A549 (cell line): Measurements from ENCODE around the gene PLAC8L1.

Experiments used
- BCL3 ChIP-seq: fragments of >200 bp; sonication (Bioruptor Twin); formaldehyde crosslinking; IDR thresholded peaks from 3 replicates; pipeline ENCODE4 v1.6.1; 2016
- BHLHE40 ChIP-seq: IDR thresholded peaks from 2 replicates; pipeline ENCODE4 v1.6.1; 2012; ENCODE audit warnings: low read depth, low read length, inconsistent platforms
- CBX2 ChIP-seq: fragments of 200-600 bp; sonication (generic); IDR thresholded peaks from 2 replicates; pipeline ENCODE4 v1.6.1; 2016; ENCODE audit warnings: low read depth, mild to moderate bottlenecking, borderline replicate concordance
- CTCF ChIP-seq: fragments of >200 bp; sonication (Bioruptor Twin); formaldehyde crosslinking; IDR thresholded peaks from 3 replicates; pipeline ENCODE4 v1.5.1; 2016
- E2F6 ChIP-seq: IDR thresholded peaks from 2 replicates; pipeline ENCODE4 v1.6.1; 2012; ENCODE audit warnings: low read depth, borderline replicate concordance
- EP300 ChIP-seq, 2 experiments: fragments of >200 bp; sonication (Bioruptor Twin); formaldehyde crosslinking; IDR thresholded peaks; 2 replicates in 1 of 2; 3 replicates in 1 of 2; pipeline ENCODE4 v1.6.1; 2016 to 2017
- HOXB13 ChIP-seq: fragments of 250-450 bp; sonication (Bioruptor Pico); IDR thresholded peaks from 2 replicates; pipeline ENCODE4 v1.5.0; 2020; ENCODE audit warnings: low read depth, mild to moderate bottlenecking, moderate library complexity
- KDM1A ChIP-seq: fragments of 200-600 bp; sonication (generic); IDR thresholded peaks from 2 replicates; pipeline ENCODE4 v1.6.1; 2016; ENCODE audit warnings: low read depth, mild to moderate bottlenecking
- PHF8 ChIP-seq: fragments of 200-600 bp; sonication (generic); IDR thresholded peaks from 2 replicates; pipeline ENCODE4 v1.6.1; 2016; ENCODE audit warnings: low read depth, mild to moderate bottlenecking, antibody characterized with exemption, moderate library complexity, borderline replicate concordance
- POLR2A ChIP-seq: IDR thresholded peaks from 2 replicates; pipeline ENCODE4 v1.6.1; 2012; ENCODE audit warnings: mild to moderate bottlenecking, low read length
- RAD21 ChIP-seq, 2 experiments: fragments of >200 bp in 1 of 2; sonication (Bioruptor Twin) in 1 of 2; formaldehyde crosslinking in 1 of 2; IDR thresholded peaks in 1 of 2; conservative IDR thresholded peaks in 1 of 2; 2 replicates in 1 of 2; 3 replicates in 1 of 2; pipeline ENCODE4 v1.6.1; 2012 to 2018; ENCODE audit warnings: inconsistent platforms in 1 of 2
- REST ChIP-seq: fragments of 200-600 bp; sonication (generic); IDR thresholded peaks from 2 replicates; pipeline ENCODE4 v1.6.1; 2016; ENCODE audit warnings: antibody characterized with exemption, mild to moderate bottlenecking, moderate library complexity
- SMC3 ChIP-seq: fragments of >200 bp; sonication (Bioruptor Twin); formaldehyde crosslinking; IDR thresholded peaks from 3 replicates; pipeline ENCODE4 v1.6.1; 2018; ENCODE audit warnings: inconsistent platforms

- no peak for TF ChIP-seq CTCF
- no peak for TF ChIP-seq REST
- no peak for TF ChIP-seq HOXB13 (CRISPR knock-in tag)
- no peak for TF ChIP-seq RAD21 (conservative IDR thresholded peaks at IDR 0.05 in 1 of 2, IDR thresholded peaks at IDR 0.05 in 1 of 2)
- TF ChIP-seq EP300 (IDR thresholded peaks at IDR 0.05): no peak
- no peak for TF ChIP-seq SMC3
- TF ChIP-seq POLR2A: no peak
- TF ChIP-seq E2F6: no peak
- TF ChIP-seq PHF8: no peak
- no peak for TF ChIP-seq BCL3
- TF ChIP-seq CBX2: no peak
- no peak for TF ChIP-seq BHLHE40
- no peak for TF ChIP-seq KDM1A
Measured at GRCh38 chr5:146151970-146152369, 46.6 kb upstream of the PLAC8L1 start.
